ENCODE measurements around the gene MAN2C1.

DNA sequence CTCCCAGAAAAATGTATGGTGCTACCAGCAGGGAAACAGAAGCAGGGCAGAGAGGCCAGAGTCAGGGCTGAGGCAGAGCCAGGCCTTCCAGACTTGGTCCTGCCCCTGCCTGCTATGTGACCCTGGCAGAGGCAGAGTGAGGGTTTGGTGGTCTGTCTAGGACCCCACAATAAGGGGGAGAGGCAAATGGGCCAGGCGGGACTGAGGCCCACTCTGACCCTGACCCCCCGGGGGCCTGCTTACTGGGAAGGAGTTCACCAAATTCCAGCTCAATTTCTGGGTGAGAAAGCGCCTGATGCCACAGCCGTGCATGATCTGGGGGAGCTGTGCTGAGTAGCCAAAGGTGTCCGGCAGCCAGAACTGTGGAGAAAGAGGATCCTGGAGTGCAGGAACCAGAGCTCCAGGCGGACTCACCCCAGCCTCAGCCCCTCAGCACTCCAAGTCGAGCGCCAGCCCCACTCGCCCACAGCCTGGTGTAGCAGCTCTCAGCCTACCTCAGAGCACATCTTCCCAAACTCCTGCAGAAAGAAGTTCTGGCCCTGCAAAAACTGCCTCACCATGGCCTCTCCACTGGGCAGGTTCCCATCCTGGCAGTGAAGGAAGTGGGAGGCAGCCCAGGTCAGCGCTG lies 6.9 kb downstream of the MAN2C1 start:
- TF ChIP-seq EZH2 (optimal IDR thresholded peaks at IDR 0.05; ENCODE audit: low read depth, low read length), result no peak
- TF ChIP-seq, protein P1, sequence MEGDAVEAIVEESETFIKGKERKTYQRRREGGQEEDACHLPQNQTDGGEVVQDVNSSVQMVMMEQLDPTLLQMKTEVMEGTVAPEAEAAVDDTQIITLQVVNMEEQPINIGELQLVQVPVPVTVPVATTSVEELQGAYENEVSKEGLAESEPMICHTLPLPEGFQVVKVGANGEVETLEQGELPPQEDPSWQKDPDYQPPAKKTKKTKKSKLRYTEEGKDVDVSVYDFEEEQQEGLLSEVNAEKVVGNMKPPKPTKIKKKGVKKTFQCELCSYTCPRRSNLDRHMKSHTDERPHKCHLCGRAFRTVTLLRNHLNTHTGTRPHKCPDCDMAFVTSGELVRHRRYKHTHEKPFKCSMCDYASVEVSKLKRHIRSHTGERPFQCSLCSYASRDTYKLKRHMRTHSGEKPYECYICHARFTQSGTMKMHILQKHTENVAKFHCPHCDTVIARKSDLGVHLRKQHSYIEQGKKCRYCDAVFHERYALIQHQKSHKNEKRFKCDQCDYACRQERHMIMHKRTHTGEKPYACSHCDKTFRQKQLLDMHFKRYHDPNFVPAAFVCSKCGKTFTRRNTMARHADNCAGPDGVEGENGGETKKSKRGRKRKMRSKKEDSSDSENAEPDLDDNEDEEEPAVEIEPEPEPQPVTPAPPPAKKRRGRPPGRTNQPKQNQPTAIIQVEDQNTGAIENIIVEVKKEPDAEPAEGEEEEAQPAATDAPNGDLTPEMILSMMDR (IDR thresholded peaks at IDR 0.05; ENCODE audit: low read length), result no peak
- TF ChIP-seq EZH2phosphoT487 (IDR thresholded peaks at IDR 0.05; ENCODE audit: low read length), result no peak
